BE2C (cell line): ENCODE results near the gene SPEN.
A peak's percentile ranks its signal among the peaks of the same experiment; 100 is the strongest.

Source experiments
- DNase-seq: peaks from one replicate; pipeline ENCODE4 v3.0.0-alpha.2; 2020
- H3K27me3 ChIP-seq: fragments of 250-450 bp; sonication (Bioruptor Pico); 2 replicates; pipeline ENCODE4 v1.5.1; 2020; ENCODE audit warnings: mild to moderate bottlenecking
- H3K36me3 ChIP-seq: fragments of 250-450 bp; sonication (Bioruptor Pico); 2 replicates; pipeline ENCODE4 v1.5.1; 2020; ENCODE audit warnings: mild to moderate bottlenecking
- H3K4me1 ChIP-seq: fragments of 250-450 bp; sonication (Bioruptor Pico); 2 replicates; pipeline ENCODE4 v1.5.1; 2020
- H3K4me3 ChIP-seq: 2 replicates; pipeline ENCODE4 v1.5.1; 2011; ENCODE audit warnings: low read depth, low read length
- H3K9me3 ChIP-seq: fragments of 250-450 bp; sonication (Bioruptor Pico); 2 replicates; pipeline ENCODE4 v1.5.1; 2020
- CTCF ChIP-seq: IDR thresholded peaks from 2 replicates; pipeline ENCODE4 v1.5.1; 2012; ENCODE audit warnings: mild to moderate bottlenecking, low read depth, low read length

The SPEN gene

GRCh38 chr1:15849775-15850324, 2.3 kb downstream of the SPEN start:
- no peak for TF ChIP-seq CTCF
- H3K27me3 ChIP-seq, result no peaks in the 10 kb centered on the region
- H3K4me1 ChIP-seq, result no peaks in the 10 kb centered on the region
- H3K36me3 ChIP-seq, result no peaks in the 10 kb centered on the region
- peak; percentile 81 for DNase-seq
- H3K4me3 ChIP-seq, result peak overlapping the region; percentile 92
- no peaks in the 10 kb centered on the region for H3K9me3 ChIP-seq

- no peaks in the 10 kb centered on the region for H3K4me1 ChIP-seq
Observed at GRCh38 chr1:15850471-15851001, 3.0 kb downstream of the SPEN start.

GRCh38 chr1:15851210-15852035, 3.9 kb downstream of the SPEN start:
- Histone ChIP-seq H3K27me3 (no peaks in the 10 kb centered on the region), H3K9me3 (no peaks in the 10 kb centered on the region), H3K4me3 (no peak overlapping the region), H3K36me3 (no peaks in the 10 kb centered on the region), H3K4me1 (no peaks in the 10 kb centered on the region)
- DNase-seq, result no peak
- TF ChIP-seq CTCF, result no peak

More at GRCh38 chr1:15850471-15851001, 3.0 kb downstream of the SPEN start:
- TF ChIP-seq CTCF, result no peak
- no peak for DNase-seq
- Histone ChIP-seq H3K4me3 (peak overlapping the region; percentile 92), H3K9me3 (no peaks in the 10 kb centered on the region), H3K36me3 (no peaks in the 10 kb centered on the region), H3K27me3 (no peaks in the 10 kb centered on the region)

GRCh38 chr1:15852036-15852827, 4.7 kb downstream of the SPEN start:
- DNase-seq, result no peak

GRCh38 chr1:15852828-15853302, 5.4 kb downstream of the SPEN start:
- no peak for TF ChIP-seq CTCF
- H3K36me3 ChIP-seq, result no peaks in the 10 kb centered on the region
- H3K4me1 ChIP-seq, result no peaks in the 10 kb centered on the region
- no peak overlapping the region for H3K4me3 ChIP-seq
- H3K9me3 ChIP-seq, result no peaks in the 10 kb centered on the region
- no peaks in the 10 kb centered on the region for H3K27me3 ChIP-seq
- no peak for DNase-seq

More at GRCh38 chr1:15852036-15852827, 4.7 kb downstream of the SPEN start:
- Histone ChIP-seq H3K27me3 (no peaks in the 10 kb centered on the region), H3K9me3 (no peaks in the 10 kb centered on the region), H3K4me1 (no peaks in the 10 kb centered on the region), H3K36me3 (no peaks in the 10 kb centered on the region), H3K4me3 (no peak overlapping the region)
- no peak for TF ChIP-seq CTCF
